Cardiac fibroblast (primary cell): ENCODE data around the gene LSM3.
A peak's percentile ranks its signal among the peaks of the same experiment; 100 is the strongest.
"Not testable (repeated sequence)": the region's sequence is repeated elsewhere in the genome, so short reads cannot be mapped to it uniquely, and the experiment has no call there.

Experiments used
- DNase-seq, 2 donors: peaks; one replicate each; pipeline versions ENCODE4 v3.0.0 to v3.0.0-alpha.2; 2010; ENCODE audit warnings: low read depth in 2 of 2
- H3K4me3 ChIP-seq, 2 donors: replicated peaks in 1 of 2; 1 replicate in 1 of 2; 2 replicates in 1 of 2; pipeline ENCODE4 v1.5.1; 2011; ENCODE audit warnings: low read depth in 2 of 2, low read length in 2 of 2, mild to moderate bottlenecking in 2 of 2, moderate library complexity in 1 of 2
- TF ChIP-seq, protein P1 (sequence below): IDR thresholded peaks from one replicate; pipeline ENCODE4 v1.5.1; 2011; ENCODE audit warnings: low read depth, mild to moderate bottlenecking, low read length, inconsistent platforms

Gene LSM3

DNA sequence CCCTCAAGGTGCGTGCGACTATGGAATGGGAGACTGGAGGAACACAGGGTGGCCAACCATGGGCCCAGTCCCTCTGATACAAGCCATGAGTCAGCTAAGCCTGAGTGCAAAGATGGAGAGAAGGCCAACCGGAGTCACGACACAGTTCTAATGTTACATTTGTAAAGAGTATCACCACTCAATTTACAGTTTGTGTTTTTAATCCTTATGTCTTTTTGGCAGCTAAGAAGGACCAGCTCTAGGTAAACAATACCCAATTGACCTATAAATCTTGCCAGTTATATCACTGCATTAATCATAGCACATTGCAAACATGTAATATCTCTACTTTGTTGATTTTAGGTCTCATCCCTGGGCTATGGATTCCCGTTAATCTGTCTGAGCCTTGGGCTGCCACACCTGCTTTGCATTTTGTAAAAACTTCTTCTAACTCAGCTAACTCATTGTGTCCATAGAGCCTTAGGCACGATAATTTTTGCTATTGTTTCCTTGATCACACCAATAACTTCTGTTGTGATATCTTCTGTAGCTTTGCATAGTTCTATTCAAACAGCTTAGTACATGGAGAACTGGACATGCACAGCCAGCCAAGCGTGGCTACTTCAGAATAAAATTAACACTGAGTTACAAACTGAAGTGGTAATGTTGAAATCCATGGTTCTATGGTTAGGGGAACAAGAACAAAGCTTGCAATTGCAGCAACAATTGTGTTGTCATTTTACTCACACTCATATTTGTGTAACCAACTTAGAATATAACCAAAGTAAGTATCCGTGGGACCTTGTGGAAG, 50.3 kb downstream of the LSM3 start:
- DNase-seq = no peak

DNA sequence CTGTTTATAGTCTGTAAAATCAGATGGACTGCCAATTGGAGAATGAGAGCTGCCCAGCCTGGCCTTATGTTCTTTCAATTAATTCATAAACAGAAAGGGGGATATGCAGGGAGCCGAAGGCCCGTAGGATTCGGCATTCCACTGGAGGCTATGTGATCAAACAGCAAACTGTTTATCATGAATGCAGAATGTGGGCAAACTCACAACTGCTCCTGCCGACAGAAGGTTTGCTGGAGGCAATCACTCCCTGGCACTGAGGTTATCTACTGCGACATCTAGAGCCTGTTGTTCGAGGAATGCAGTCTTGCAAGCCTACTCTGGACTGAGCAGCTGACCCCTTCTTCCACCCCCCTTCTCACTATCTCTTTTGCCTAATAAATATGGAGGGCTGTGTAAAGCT, 51.1 kb downstream of the LSM3 start:
- not testable (repeated sequence) for DNase-seq, H3K4me3 ChIP-seq

More for the DNA sequence above, 50.3 kb downstream of the LSM3 start:
- TF ChIP-seq, protein P1, sequence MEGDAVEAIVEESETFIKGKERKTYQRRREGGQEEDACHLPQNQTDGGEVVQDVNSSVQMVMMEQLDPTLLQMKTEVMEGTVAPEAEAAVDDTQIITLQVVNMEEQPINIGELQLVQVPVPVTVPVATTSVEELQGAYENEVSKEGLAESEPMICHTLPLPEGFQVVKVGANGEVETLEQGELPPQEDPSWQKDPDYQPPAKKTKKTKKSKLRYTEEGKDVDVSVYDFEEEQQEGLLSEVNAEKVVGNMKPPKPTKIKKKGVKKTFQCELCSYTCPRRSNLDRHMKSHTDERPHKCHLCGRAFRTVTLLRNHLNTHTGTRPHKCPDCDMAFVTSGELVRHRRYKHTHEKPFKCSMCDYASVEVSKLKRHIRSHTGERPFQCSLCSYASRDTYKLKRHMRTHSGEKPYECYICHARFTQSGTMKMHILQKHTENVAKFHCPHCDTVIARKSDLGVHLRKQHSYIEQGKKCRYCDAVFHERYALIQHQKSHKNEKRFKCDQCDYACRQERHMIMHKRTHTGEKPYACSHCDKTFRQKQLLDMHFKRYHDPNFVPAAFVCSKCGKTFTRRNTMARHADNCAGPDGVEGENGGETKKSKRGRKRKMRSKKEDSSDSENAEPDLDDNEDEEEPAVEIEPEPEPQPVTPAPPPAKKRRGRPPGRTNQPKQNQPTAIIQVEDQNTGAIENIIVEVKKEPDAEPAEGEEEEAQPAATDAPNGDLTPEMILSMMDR = no peak
- H3K4me3 ChIP-seq = no peak overlapping the region

DNA sequence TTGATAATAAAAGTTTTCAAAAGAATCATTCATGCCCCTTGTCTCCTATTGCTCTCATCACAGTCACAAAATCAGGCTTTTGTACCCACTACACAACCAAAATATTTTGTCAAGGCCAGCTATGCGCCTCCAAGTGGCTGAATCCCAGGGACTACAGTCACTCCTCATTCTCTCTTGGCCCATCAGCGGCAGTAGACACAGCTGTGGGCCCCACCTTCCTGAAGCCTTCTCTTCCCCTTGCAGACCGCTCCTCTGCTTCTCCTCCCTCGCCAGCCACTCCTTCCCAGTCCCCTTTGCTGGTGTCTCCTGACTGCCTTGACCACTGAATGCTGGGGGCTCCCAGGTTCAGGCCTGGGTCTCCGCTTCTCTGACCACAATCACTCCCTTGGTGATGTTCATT, 52.1 kb downstream of the LSM3 start:
- DNase-seq = no peak
- H3K4me3 ChIP-seq = no peak overlapping the region
- TF ChIP-seq, protein P1 = no peak

- no peak overlapping the region for H3K4me3 ChIP-seq
- TF ChIP-seq, protein P1 = no peak
These were observed 52.8 kb downstream of the LSM3 start for GRCh38 chr3:14231145-14231990.

GRCh38 chr3:14231998-14232501, 53.4 kb downstream of the LSM3 start:
- TF ChIP-seq, protein P1 = no peak
- DNase-seq = peak in 1 of 2 donors; percentile 45
- H3K4me3 ChIP-seq = no peak overlapping the region

More at GRCh38 chr3:14231145-14231990, 52.8 kb downstream of the LSM3 start:
- no peak for DNase-seq

- DNase-seq = peak in 1 of 2 donors; percentile 41
- TF ChIP-seq, protein P1 = no peak
- H3K4me3 ChIP-seq = no peak overlapping the region
These were observed 55.8 kb downstream of the LSM3 start for GRCh38 chr3:14234251-14235002.
